NCI-H1092 treated with DMSO at 0.1 percent for 48 hours (cell line): ENCODE measurements around the gene RNF145.
"Not testable (repeated sequence)": the region's sequence is repeated elsewhere in the genome, so short reads cannot be mapped to it uniquely, and the experiment has no call there.

Experiments used
- DNase-seq: peaks from one replicate; lab custom pipeline; 2025; lab: John Stamatoyannopoulos, UW

The RNF145 gene

DNA sequence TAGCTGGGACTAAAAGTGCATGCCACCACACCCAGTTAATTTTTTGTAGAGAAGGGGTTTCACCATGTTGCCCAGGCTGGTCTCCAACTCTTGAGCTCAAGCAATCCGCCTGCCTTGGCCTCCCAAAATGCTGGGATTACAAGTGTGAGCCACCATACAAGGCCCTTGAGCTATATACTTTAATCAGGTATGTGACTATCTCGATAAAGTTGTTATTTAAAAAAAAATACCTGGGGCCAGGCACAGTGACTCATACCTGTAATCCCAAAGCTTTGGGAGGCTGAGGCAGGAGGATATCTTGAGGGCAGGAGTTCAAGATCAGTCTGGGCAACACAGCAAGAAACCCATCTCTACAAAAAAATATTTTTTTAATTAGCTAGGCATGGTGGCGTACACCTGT is 19.2 kb downstream of the RNF145 start:
- no peak for DNase-seq

DNA sequence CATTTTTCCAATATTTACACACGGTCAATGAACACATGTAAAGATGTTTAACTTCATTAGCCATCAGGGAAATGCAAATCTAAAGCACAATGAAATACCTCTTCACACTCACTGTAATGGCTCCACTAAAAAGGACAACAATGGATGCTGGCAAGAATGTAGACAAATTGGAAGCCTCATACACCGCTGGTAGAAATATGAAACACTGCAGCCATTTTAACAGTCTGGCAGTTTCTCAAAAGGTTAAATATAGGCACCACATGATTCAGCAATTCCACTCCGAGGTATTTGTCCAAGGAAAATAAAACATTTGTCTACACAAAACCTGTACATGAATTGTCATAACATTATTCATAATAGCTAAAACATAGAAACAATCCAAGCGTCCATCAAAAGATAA is 20.0 kb downstream of the RNF145 start:
- no peak for DNase-seq

DNA sequence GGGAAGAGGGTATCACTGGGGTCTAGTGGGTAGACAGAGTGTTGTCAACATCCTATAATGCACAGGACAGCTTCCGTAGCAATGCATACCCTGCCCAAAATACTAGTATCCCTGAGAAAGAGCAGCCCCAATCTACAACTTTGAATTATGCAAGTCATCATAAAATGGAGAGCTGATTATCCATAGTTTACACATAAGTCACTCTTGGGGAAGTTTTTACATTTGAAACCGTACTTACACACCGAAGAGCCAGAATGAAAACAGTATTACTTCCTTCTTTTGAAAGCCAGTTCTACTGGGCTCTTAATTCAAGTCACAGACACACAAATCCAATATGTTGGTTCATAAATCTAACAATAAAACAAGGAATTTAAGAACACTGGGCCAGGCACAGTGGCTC is 21.6 kb downstream of the RNF145 start:
- DNase-seq, result no peak

DNA sequence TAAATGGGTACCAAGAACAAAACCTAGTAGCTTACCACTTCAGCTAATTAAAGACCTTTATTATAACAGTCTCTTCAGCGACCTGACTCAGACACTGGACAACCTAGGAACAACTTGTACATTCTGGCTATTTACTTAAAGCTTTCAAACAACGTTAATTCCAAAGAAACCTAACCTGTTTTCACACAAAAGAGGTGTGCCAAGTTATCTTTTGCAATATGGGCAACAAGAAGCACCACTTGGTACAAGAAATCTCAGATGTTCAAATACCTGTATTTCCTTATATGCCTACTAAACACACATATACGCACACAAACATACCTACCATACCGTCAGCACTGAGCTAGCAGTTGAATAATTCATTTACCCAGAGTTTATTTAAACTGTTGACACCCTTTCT is 23.0 kb downstream of the RNF145 start:
- no peak for DNase-seq

DNA sequence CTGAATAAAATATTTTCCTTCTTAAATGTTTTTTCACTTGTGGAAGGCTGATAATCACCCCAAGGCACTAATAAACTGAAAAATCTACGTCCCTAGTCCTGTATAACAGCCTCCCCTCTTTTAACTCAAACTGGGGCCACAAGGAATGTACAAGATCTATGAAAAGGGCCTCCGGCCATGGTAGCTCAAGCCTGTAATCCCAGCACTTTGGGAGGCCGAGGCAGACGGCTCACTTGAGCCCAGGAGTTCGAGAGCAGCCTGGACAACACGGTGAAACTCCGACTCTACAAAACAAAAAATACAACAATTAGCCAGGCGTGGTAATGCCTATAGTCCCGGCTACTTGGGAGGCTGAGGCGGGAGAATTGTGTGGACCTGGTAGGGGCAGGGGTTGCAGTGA is 23.6 kb downstream of the RNF145 start:
- DNase-seq, result no peak

DNA sequence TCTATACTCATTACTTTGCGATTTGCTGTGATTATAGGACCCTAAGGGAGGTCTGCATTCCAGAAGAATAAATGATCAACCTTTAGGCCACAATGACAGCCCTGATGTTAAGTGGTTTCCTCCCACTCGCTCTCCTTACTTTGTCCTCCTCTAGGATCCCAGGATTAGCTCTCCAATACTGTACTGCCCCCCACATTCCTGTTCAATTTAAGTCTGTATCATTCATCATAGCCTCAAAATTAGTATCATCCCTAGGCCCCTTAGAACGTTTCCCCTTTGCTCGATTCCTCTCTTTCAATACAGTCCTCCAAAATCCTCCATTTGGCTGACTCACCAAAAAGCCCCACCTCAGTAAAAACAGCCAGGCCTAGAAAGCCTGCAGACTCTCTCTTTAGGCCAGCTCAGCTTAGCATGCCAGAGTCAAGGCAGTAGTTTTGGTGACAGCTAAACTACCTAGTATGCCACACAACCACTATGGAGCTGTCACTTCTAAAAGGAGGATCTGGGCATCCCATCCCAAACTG is 24.4 kb downstream of the RNF145 start:
- no peak for DNase-seq

DNA sequence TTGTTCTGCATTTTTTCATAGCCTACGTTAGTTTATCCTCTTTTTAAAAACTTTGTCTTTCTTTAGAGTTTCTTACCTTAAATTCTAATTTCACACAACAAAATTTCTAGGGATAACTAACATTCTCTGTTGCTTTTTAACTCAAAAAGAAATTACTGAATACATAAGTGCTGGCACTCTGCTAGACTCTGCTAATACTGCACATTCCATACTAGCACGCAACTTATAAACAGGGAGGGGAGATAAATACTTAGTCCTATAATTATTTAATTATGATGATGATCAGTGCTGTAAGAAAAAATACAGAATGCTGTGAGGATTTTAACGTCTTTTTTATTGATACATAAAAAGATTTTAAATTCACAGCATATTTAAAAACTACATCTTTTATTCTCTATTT is 25.1 kb downstream of the RNF145 start:
- DNase-seq, result no peak

DNA sequence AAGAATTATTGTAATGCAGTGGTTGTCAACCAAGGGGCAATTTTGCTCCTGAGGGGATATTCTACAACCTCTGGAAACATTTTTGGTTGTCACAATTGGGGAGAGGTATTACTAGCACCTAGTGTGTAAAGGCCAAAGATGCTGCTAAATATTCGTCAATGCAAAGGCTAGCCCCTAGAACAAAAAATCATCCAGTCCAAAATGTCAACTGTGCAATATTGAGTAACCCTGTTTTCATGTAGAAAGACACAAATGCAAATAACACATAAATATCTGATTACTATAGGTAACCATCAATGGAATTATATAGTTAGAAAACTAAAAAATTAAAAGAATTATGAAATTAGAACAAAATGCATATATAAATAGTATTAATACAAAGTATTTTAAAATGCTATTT is 26.1 kb downstream of the RNF145 start:
- no peak for DNase-seq

DNA sequence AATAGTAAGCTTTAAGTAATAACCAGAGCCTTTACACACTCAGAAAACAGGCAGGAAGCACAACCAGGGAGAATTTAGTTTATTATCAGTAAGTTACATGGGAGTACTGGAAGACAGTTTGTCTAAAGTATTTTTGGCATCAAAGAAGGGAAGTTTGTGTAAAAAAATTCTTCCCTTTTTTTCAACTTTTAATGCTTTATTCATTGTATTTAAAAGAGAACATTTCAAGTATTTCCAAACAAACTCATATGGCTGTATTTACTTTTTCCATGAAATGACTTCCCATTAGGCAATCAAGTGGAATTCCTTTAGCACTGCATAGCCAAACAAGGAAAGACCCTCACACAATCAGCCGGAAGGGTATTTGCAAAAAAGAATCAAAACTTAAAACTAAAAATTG is 26.7 kb downstream of the RNF145 start:
- DNase-seq, result no peak

DNA sequence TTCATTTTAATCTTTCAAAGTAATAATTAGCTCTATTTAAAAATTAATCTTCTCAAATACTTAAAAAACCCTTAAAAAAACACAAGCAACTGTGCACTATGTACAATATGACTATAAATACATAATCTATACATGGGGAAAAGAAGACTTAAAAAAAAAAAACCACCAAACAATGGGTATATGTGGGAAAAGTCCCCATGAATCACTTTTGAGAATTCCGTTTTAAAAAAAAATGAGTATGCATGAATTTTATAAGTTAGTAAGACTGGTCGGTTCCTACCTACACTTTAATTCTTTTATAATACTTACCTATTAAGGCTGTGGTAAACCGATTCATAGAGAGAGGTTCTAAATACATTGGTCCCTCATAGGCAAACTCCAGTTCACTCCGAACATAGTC is 27.7 kb downstream of the RNF145 start:
- DNase-seq, result no peak

DNA sequence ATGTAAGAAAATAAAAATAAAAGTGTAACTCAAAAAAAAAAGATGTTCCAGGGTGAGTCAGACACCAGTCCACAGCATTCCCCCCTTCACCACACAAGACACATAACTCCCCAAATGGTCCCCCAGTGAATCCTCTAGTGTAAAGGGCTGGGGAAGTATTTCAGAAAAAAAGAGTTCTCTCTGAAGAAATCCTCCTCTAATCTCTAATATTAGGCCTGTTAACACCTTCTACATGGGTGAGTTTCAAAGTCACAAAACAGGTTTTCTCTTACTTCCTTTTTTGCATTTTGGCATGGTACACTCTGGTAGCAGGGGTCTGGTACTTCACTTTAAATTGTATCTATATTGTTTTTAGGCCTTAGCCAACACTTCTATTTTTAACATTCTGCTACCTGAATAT is 28.2 kb downstream of the RNF145 start:
- DNase-seq, result no peak

DNA sequence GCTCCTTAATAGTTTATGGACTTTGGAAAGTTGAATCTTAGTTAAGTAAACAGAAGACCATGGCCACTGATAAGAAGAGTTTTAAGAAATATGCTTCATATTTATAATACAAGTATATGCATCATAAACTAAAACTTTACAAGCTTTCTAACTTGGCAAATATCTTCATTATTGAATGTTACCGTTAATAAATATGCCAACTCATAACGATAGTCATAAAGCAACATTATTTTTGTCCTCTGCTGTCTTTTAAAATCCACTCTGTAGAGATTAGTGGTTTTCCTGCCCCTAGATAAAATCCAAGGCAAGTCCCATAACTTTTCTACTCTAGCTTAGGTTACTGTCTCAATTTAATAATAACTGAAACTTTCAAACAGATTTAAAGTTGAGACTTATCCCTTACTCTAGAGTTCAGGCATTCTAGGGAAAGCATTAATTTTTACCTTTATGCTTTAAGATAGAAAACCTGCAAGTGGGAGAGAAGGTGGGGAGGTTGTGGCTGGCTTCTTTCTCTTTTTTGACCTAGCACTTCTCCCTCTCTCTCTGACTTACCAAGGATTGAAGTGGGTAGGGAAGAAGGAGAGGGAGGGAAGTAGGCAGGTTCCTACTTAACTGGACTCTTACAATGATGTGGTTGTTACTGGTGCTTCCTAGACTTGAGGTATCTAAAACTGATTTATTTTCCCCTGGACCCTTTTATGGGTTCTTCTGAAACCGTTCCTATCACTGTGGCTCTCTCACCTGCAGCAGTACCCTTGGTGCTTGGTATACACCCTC is 29.6 kb downstream of the RNF145 start:
- no peak for DNase-seq

DNA sequence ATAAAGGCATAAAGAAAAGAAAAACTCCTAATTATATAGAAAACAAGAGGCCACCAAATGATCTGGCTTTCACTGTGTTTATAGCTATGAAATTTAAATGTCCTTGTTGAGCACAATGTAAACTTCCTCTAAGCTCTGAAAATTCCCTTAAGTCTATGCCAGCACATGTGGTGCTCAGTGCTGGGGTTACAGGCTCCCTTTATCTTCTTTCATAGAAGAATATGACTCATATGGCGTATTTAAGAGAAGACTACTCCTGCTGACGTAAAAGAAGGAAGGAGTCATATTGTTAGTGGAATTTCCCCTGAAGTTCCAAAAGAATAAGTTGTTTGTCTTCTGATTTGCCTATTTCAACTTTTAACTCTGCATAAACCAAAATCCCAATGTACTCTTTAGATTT is 30.4 kb downstream of the RNF145 start:
- DNase-seq, result no peak

DNA sequence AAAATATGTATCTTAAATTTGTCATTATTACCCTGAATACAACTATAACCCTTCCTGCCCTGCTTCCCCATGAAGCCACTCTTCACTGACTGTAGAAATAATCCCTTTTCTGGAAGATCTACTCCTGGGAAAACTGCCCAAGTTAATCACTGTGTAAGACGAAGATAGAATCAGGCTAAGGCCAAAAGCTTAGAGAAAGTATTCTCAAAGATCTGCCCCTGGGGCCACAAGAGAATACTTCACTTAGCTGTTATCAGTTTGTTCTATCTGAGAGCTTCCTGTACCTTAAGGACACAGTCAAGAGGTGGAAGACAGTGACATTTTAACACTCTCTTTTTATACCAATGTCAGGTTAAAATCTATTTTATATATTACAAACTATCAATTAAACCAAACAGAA is 33.8 kb downstream of the RNF145 start:
- no peak for DNase-seq

DNA sequence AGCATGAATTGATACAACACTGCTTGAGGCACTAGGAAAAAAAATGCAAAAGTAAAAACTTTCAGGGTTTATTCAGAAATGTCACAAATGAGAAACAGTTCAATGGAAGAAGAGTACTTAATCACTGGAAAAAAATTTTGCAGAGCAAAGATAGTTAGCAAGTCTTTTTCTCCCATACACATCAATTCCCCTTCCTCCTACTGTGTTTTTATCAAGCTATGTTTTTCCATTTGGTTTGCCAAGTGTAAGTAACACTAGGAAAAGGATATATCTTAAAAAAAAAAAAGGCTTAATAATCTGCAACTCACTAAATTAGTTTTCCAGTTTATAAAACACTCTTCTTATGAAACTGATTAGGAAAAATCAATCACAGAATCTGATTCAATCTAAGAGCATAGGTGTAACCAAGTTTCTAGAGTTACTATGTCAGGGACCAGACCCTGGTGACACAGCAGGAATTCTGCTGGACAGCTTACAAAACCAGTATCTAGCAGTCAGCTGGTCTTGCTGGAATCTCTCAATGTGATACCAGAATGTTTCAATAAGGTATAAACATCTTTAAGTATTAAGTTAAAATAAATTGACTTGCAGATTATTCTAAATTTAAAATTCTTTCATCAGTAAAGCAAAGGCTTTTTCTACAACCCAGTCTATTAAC is 34.7 kb downstream of the RNF145 start:
- no peak for DNase-seq

DNA sequence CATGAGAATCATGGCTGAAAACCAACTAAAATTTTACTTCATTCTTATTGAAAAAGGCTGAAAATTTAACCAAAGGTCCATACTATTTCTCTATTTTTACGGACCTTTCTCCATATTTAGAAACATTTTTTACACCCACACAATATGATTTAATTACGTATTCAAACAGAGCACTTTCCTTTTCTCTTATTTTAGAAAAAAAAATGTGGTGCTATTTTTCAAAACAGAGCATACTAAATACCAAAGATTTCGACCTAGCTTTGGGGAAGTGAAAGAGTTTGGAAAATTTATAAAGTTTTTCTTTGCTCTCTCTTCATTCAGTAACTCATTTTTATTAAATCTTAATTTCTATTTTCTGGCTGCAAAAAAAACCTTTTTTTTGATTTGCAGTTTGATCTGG is 38.1 kb downstream of the RNF145 start:
- DNase-seq, result no peak

DNA sequence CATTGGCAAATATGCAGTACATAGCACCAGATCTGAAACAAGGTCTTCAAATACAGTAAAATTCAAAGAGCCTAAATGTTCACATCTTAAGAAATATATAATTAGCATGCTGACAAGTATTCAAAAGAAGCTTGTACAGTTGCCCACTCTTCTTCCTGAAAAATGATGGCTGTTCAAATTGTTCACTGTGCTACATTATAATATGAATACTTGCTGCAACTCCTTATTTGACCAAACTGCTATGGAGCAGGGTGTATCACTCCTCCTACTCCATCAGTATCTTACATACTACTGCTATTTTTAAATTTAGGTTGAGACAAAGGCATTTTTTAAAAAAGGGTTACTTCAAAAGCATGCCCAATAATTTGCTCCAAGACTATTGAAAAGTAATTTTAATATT is 39.3 kb downstream of the RNF145 start:
- no peak for DNase-seq

DNA sequence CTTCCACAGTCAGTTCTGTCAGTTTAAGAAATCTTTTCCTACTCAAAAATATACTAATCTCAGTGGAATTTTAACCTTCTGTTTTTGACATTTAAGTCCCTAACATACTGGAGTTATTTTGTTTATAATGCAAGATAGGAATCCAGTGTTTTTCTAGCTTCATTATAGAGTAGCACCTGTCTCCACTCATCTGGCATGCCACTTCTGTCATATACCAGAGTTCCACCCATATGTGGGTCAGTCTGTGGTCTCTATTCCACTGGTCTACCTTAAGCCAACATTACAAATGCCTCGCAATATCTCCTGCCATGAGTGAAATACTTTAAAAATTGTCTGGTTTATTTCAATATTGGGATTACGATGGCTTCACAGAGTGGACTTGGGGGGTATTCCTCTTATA is 42.9 kb downstream of the RNF145 start:
- no peak for DNase-seq

DNA sequence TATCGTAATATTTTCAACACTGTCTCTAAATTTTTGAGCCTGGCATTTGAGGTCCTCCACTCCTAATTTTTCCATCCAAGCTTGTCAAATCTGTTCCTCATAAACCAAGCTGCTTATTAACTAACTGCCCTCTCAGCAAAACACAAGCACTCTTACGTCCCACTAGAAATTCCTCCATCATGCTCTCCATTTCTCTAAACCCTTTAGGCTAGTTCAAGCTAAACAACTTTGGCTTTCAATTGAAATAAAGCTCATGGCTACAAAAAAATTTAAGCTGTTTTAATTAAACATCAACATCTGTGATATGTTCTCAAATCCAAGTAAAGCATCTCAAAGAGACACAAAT is 45.7 kb downstream of the RNF145 start:
- no peak for DNase-seq

DNA sequence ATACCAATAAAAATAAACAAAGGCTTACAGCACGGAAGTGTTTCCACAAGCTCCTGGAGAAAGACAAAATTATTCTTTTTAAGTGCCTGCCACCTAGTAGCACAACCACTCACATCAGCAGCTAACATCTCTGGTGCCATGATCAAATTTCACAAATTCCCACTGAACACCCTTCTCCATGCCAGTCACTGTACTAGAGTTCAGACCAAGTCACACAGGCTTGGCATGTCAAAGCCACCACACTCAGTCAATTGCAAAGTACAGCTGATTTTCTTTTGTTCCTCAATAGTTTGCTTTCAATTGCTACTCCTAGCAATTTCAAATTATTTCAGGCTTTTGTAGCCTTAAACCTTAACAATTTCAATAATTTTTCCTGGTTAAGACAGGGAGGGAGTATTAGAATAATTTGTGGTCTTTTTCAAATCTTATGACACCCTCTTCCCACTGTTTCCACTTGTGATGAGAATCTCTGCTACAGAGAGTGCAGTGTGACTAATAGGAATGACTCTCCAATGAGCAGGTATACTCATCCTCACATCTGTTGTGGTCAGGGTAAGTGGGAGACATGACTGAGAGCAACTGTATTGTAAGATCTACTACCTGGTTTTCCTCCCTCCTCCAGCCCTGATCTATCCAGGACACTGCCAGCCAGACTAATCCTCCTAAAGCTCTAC is 46.2 kb downstream of the RNF145 start:
- no peak for DNase-seq

DNA sequence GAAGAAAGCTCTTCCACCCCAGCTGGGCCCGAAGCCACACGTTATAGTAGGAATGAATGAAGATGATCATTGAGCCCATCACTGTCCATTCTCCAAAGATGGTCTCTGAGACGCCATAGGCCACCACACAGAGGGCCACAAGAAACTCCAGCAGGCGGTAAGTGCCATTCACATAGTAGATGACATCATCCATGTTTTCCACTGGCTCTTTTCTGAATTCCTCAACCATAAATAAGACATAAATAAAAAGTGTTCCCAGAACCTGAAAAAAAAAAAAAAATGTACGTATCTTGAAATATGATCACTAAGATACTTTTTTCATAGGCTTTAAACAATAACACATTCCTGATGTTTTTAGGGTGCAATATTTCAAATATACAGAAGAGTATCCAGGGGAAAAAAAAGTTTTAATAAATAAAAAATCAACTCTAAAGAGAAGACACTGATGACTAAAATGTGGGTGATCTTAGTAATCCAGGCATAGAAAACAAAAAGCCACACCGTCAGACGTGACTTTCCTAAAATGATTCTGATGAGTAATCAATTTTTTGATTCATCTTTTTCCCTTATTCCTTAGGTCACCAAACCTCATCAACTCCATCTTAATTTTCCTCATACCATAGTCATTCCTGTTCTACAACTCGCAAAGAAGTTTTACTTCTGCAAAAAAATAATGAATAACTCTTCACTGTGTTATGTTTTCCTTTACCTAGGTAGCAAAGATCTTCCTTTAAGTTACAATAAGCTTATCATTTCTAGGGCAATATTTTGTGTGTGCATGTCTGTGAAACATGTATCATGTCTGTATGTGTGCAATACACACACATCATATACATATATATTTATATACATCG is 47.8 kb downstream of the RNF145 start:
- no peak for DNase-seq

DNA sequence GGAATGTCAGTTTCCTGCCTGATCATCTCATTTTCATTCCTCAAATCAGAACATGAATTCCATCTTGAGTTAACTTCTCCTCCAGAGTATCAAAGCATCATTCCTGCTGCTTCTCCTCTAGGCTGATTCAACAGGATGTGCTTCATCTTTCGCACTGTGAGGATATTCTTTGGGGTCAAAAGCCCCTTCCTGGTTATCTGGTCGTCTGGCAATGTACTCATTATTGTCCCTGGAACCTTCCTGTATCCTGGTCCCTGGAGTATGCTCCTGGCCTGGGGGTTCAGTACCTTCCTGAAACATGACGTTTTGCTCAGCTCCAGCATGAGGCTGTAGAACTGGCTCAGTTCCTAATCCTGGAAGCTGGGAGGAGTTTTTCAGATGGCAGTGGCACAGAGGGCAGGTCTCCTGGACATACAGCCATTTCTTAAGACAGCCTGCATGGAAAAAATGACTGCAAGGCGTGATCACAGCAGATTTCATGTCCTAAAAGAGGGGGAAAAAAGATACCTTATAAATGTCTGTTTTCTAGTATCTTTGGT is 50.7 kb downstream of the RNF145 start:
- DNase-seq, result not testable (repeated sequence)
